Brain pericyte (primary cell): ENCODE data around the gene EEFSEC.
"Not testable (repeated sequence)": the region's sequence is repeated elsewhere in the genome, so short reads cannot be mapped to it uniquely, and the experiment has no call there.

Source experiments
- DNase-seq: peaks from one replicate; pipeline ENCODE4 v3.0.0-alpha.2; 2012; ENCODE audit warnings: low read depth, low spot score

Gene EEFSEC

GRCh38 chr3:128152419-128153155 lies 694 bp upstream of the EEFSEC start:
- DNase-seq, result no peak

- not testable (repeated sequence) for DNase-seq
These were observed 1.1 kb downstream of the EEFSEC start for GRCh38 chr3:128154354-128154753.

GRCh38 chr3:128155616-128156360 lies 2.5 kb downstream of the EEFSEC start:
- DNase-seq, result no peak

- no peak for DNase-seq
These were observed 7.4 kb downstream of the EEFSEC start for GRCh38 chr3:128160661-128161060.

- DNase-seq, result no peak
These were observed 10.2 kb downstream of the EEFSEC start for GRCh38 chr3:128163432-128163831.

GRCh38 chr3:128166971-128167453 lies 13.7 kb downstream of the EEFSEC start:
- no peak for DNase-seq

GRCh38 chr3:128167646-128167972 lies 14.3 kb downstream of the EEFSEC start:
- no peak for DNase-seq

- DNase-seq, result no peak
These were observed 14.8 kb downstream of the EEFSEC start for GRCh38 chr3:128167973-128168674.

- DNase-seq, result no peak
These were observed 15.6 kb downstream of the EEFSEC start for GRCh38 chr3:128168836-128169235.

GRCh38 chr3:128170866-128171516 lies 17.7 kb downstream of the EEFSEC start:
- DNase-seq, result peak; percentile 41

GRCh38 chr3:128173200-128173599 lies 19.9 kb downstream of the EEFSEC start:
- DNase-seq, result no peak

GRCh38 chr3:128173849-128174248 lies 20.6 kb downstream of the EEFSEC start:
- no peak for DNase-seq

GRCh38 chr3:128174675-128175590 lies 21.7 kb downstream of the EEFSEC start:
- DNase-seq, result no peak

GRCh38 chr3:128175768-128176167 lies 22.5 kb downstream of the EEFSEC start:
- no peak for DNase-seq

- no peak for DNase-seq
These were observed 23.1 kb downstream of the EEFSEC start for GRCh38 chr3:128176276-128176833.

- no peak for DNase-seq
These were observed 24.6 kb downstream of the EEFSEC start for GRCh38 chr3:128177865-128178264.

- no peak for DNase-seq
These were observed 25.7 kb downstream of the EEFSEC start for GRCh38 chr3:128178782-128179483.

GRCh38 chr3:128179484-128179819 lies 26.2 kb downstream of the EEFSEC start:
- no peak for DNase-seq

GRCh38 chr3:128180436-128180835 lies 27.2 kb downstream of the EEFSEC start:
- no peak for DNase-seq

- no peak for DNase-seq
These were observed 27.6 kb downstream of the EEFSEC start for GRCh38 chr3:128180913-128181312.
